ENCODE results near the gene SETBP1. TPM values are rescaled to one million over a fixed set of nuclear protein-coding genes. Genes with fewer than 3 reads are reported as not detected.

SETBP1 gene
- total and polyA plus RNA-seq, 8 donors, result 19.7 to 27.5 (median 21.5) TPM

DNA sequence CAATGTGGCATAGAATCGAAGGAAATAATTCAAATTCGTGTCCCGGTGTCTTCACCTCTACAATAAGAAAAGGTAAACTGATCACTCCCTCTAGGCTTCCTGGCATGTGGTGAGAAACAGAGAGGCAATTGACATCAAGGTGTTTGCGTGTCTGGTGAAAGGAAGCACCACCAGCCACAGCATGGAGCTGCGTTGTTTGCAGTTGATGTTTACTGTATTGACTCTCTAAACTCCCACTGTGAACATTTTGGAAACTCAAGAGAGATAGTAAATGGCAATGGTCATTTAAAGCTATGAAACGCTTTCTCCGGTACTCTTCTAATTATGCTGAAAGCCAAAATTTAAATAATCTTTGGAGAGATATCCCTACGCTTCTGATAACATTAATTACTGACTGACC lies 82.6 kb downstream of the SETBP1 start:
- H3K4me1 ChIP-seq, result peaks cover 0 to 7% of the 10 kb centered on the region in 2 donors
- no peaks in the 10 kb centered on the region for H3K27me3 ChIP-seq
- intact Hi-C loops (cut with DNase I), result no loop called here
- ATAC-seq (no peak), DNase-seq (no peak)
- no peak overlapping the region for H3K4me3 ChIP-seq
- TF ChIP-seq, protein P1, sequence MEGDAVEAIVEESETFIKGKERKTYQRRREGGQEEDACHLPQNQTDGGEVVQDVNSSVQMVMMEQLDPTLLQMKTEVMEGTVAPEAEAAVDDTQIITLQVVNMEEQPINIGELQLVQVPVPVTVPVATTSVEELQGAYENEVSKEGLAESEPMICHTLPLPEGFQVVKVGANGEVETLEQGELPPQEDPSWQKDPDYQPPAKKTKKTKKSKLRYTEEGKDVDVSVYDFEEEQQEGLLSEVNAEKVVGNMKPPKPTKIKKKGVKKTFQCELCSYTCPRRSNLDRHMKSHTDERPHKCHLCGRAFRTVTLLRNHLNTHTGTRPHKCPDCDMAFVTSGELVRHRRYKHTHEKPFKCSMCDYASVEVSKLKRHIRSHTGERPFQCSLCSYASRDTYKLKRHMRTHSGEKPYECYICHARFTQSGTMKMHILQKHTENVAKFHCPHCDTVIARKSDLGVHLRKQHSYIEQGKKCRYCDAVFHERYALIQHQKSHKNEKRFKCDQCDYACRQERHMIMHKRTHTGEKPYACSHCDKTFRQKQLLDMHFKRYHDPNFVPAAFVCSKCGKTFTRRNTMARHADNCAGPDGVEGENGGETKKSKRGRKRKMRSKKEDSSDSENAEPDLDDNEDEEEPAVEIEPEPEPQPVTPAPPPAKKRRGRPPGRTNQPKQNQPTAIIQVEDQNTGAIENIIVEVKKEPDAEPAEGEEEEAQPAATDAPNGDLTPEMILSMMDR (IDR thresholded peaks at IDR 0.05), result no peak
- H3K27ac ChIP-seq, result no peak overlapping the region
- no peaks in the 10 kb centered on the region for H3K9me3 ChIP-seq
- H3K36me3 ChIP-seq, result no peaks in the 10 kb centered on the region

DNA sequence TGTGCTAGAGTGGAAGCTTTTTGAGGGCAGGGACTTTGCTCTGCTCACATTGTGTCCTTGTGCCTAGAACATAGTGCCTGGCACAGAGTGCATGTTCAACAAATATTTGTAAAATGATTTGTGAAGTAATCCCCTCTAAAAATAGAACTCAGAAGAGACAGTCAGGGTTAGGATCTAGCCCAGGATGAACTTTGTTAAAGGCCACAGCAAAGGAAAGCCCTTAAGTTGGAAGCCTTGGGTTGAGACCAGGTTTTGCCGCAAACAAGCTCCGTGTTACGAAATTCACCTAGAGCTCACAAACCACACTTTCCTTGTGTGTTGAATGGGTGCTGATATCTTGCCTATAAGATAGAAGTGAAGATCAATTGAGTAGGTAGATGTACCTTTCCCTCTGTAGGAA lies 84.2 kb downstream of the SETBP1 start:
- no peaks in the 10 kb centered on the region for H3K27me3 ChIP-seq
- peaks cover 0 to 4% of the 10 kb centered on the region in 2 donors for H3K4me1 ChIP-seq
- no peak overlapping the region for H3K4me3 ChIP-seq
- no peak overlapping the region for H3K27ac ChIP-seq
- DNase-seq (no peak), ATAC-seq (no peak)
- H3K36me3 ChIP-seq, result no peaks in the 10 kb centered on the region
- intact Hi-C loops (cut with DNase I), result no loop called here
- TF ChIP-seq, protein P1 (IDR thresholded peaks at IDR 0.05), result no peak
- H3K9me3 ChIP-seq, result no peaks in the 10 kb centered on the region

DNA sequence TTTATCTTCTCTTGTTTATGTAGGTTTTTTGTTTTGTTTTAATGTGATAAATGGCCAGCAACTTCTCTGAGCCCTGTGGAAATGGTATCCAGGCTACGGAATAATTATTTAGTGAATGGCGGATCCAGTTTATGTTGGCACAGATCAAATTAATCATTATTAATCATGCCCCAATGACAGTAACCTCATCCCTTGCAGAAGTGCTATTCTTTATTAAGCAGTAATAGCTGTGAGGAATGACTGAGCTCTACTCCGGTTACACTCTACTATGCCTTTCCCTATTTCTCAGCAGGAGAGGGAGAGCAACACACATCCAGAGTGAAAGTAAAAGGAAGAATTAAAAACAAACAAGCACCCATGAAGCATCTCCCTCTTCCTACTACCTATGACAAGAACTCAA lies 84.8 kb downstream of the SETBP1 start:
- H3K4me1 ChIP-seq, result no peaks in the 10 kb centered on the region
- no peaks in the 10 kb centered on the region for H3K27me3 ChIP-seq
- intact Hi-C loops (cut with DNase I), result no loop called here
- DNase-seq (no peak), ATAC-seq (no peak)
- H3K27ac ChIP-seq, result no peak overlapping the region
- H3K36me3 ChIP-seq, result no peaks in the 10 kb centered on the region
- TF ChIP-seq, protein P1 (IDR thresholded peaks at IDR 0.05), result no peak
- H3K9me3 ChIP-seq, result no peaks in the 10 kb centered on the region
- H3K4me3 ChIP-seq, result no peak overlapping the region

DNA sequence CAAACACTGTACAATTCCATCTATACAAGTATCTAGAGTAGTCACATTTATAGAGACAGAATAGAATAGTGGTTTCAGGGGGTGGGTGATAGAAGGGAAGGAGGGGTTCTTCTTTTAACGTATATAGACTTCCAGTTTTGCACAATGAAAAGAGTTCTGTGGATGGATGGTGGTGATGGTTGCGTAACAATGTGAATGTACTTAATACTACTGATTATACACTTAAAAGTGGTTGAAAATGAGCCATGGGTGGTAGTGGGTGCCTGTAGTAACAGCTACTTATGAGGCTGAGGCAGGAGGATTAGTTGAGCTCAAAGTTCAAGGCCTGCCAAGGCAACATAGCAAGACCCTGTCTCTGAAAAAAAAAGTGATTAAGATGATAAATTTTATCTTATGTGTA lies 85.8 kb downstream of the SETBP1 start:
- Histone ChIP-seq H3K27ac (no peak overlapping the region), H3K9me3 (no peaks in the 10 kb centered on the region), H3K36me3 (no peaks in the 10 kb centered on the region), H3K4me1 (no peaks in the 10 kb centered on the region), H3K27me3 (no peaks in the 10 kb centered on the region), H3K4me3 (no peak overlapping the region)
- intact Hi-C loops (cut with DNase I), result no loop called here
- no peak for DNase-seq
- TF ChIP-seq, protein P1 (IDR thresholded peaks at IDR 0.05), result no peak
- ATAC-seq, result no peak

DNA sequence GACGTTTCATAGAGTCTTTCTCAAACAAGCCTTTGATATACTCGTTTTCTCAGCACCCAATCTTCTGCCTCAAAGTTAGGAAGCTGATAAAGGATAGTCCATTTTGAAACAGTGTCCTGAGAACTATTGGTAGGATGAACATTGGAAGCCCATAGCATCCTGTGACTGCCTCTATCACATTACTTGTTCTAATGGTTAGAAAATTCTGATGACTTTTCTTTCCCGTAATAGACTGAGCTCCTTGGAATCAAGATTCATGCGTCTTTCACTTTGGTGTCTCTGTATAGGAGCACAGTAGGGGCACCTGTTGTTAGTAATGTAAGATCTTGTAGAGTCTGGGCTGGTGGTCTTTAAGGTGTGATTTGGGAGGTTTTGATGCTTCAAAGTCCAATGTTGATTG lies 87.1 kb downstream of the SETBP1 start:
- DNase-seq, result no peak
- no peak for ATAC-seq
- intact Hi-C loops (cut with DNase I), result no loop called here
- Histone ChIP-seq H3K9me3 (no peaks in the 10 kb centered on the region), H3K36me3 (no peaks in the 10 kb centered on the region), H3K4me3 (no peak overlapping the region), H3K27ac (no peak overlapping the region), H3K4me1 (peaks cover 3 to 7% of the 10 kb centered on the region in 2 donors), H3K27me3 (no peaks in the 10 kb centered on the region)
- TF ChIP-seq, protein P1 (IDR thresholded peaks at IDR 0.05), result no peak

Data from left lung (tissue), 10 donors.